GM19328 (cell line): ENCODE measurements around the gene TTC39A.
"Not testable (repeated sequence)": the region's sequence is repeated elsewhere in the genome, so short reads cannot be mapped to it uniquely, and the experiment has no call there.

Experiments used
- ATAC-seq: cut with Tn5 transposase; IDR thresholded peaks from one replicate; pipeline ENCODE4 v1.9.1; 2021; ENCODE audit warnings: mild to moderate bottlenecking, moderate library complexity; ENCODE audit not compliant: unreplicated experiment

The TTC39A gene

GRCh38 chr1:51272916-51273315 lies 57.4 kb downstream of the TTC39A start:
- no peak for ATAC-seq

- no peak for ATAC-seq
Observed at GRCh38 chr1:51270751-51271150, 59.6 kb downstream of the TTC39A start.

- no peak for ATAC-seq
Observed at GRCh38 chr1:51268634-51269033, 61.7 kb downstream of the TTC39A start.

GRCh38 chr1:51266791-51267190 lies 63.6 kb downstream of the TTC39A start:
- ATAC-seq, result no peak

- ATAC-seq, result no peak
Observed at GRCh38 chr1:51266181-51266580, 64.2 kb downstream of the TTC39A start.

- ATAC-seq, result no peak
Observed at GRCh38 chr1:51265618-51266017, 64.7 kb downstream of the TTC39A start.

- ATAC-seq, result no peak
Observed at GRCh38 chr1:51264451-51264850, 65.9 kb downstream of the TTC39A start.

- no peak for ATAC-seq
Observed at GRCh38 chr1:51263147-51263877, 67.0 kb downstream of the TTC39A start.

GRCh38 chr1:51255331-51255730 lies 75.0 kb downstream of the TTC39A start:
- no peak for ATAC-seq

- no peak for ATAC-seq
Observed at GRCh38 chr1:51253691-51254090, 76.7 kb downstream of the TTC39A start.

- no peak for ATAC-seq
Observed at GRCh38 chr1:51252366-51252765, 78.0 kb downstream of the TTC39A start.

GRCh38 chr1:51251165-51251564 lies 79.2 kb downstream of the TTC39A start:
- not testable (repeated sequence) for ATAC-seq

- not testable (repeated sequence) for ATAC-seq
Observed at GRCh38 chr1:51250729-51251128, 79.6 kb downstream of the TTC39A start.

- no peak for ATAC-seq
Observed at GRCh38 chr1:51249445-51249844, 80.9 kb downstream of the TTC39A start.

- ATAC-seq, result no peak
Observed at GRCh38 chr1:51247499-51247898, 82.9 kb downstream of the TTC39A start.

GRCh38 chr1:51247022-51247421 lies 83.3 kb downstream of the TTC39A start:
- peak; percentile 77 for ATAC-seq

- no peak for ATAC-seq
Observed at GRCh38 chr1:51242546-51242945, 87.8 kb downstream of the TTC39A start.

- no peak for ATAC-seq
Observed at GRCh38 chr1:51241119-51241518, 89.2 kb downstream of the TTC39A start.

- ATAC-seq, result no peak
Observed at GRCh38 chr1:51240084-51240483, 90.3 kb downstream of the TTC39A start.

GRCh38 chr1:51238034-51238403 lies 92.3 kb downstream of the TTC39A start:
- no peak for ATAC-seq

GRCh38 chr1:51237351-51238033 lies 92.9 kb downstream of the TTC39A start:
- no peak for ATAC-seq
